CD4-positive, alpha-beta T cell treated with Interleukin-17A for 1 hour (primary cell): ENCODE data around the gene STK32B.

ENCODE experiments used
- DNase-seq: peaks from one replicate; pipeline ENCODE4 v3.0.0-alpha.2; 2020

Gene STK32B

DNA sequence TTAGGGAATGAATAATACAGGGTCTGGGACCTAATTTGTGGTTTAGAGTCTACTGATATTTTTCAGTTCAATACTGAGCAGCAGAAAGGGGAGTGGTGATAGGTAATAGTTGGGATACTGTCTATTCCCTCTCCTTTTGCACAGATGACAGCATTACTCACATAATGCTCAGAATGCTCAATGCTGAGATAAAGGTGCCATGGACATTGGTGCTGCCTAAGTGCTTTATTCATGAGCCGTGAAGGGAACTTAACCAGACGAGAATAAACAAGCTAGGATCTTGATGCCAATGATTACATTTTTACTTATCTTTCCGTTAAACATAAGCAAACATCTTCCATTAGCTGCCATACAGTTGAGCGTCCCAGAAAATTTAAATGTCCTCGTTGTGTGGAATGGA lies 75.6 kb downstream of the STK32B start:
- no peak for DNase-seq

DNA sequence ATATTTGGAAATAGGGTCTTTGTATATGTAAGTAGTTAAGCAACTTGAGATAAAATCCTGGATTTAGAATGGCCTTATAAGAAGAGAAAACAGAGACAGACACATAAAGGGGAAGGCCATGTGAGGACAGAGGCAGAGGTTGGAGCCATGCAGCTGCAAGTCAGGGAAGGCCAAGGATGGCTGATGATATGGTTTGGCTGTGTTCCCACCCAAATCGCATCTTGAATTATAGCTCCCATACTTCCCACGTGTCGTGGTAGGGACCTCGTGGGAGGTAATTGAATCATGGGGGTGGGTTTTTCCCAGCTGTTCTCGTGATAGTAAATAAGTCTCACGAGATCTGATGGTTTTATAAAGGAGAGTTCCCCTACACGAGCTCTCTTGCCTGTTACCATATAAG lies 76.3 kb downstream of the STK32B start:
- no peak for DNase-seq

DNA sequence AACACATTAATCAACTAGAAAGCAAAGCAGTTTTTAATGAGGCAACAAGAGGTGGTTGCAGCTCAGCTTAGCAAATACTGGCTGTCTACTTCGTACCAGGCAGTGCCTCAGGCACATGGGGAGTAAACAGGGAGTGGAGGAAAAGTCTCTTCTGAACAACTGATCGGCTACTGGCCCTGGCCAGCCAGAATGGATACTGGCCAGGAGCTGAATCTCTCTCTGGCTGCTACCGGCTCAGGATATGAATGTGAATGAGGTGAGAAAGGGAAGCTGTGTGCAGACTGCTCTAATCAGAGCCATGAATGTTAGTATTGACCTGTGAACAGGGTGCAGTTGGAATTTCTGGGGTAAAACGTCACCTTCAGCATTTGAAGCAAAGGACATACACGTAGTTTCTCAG lies 77.3 kb downstream of the STK32B start:
- no peak for DNase-seq

- DNase-seq: no peak
Measured at GRCh38 chr4:5133201-5133600, 81.9 kb downstream of the STK32B start.

GRCh38 chr4:5133933-5134594 lies 82.8 kb downstream of the STK32B start:
- DNase-seq: no peak

GRCh38 chr4:5134620-5135019 lies 83.3 kb downstream of the STK32B start:
- no peak for DNase-seq

DNA sequence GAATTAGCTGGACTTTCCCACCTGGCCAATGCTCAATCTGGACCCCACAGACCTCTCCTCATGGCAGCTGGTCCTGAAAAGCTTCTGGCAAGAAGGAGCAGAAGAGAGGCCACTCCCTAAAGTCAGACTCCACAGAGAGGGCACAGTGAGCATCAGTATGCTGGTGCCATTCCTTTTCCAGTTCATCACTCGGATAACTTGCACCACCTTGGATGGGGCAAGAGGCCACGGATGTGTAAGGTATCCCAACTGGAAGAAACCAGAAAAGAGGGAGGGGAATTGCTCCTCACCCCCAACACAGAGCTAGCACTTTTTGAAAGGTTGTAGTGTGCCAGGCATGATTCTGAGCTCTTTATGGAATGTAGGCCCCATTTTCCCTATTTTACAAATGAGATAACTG lies 85.9 kb downstream of the STK32B start:
- DNase-seq: no peak

DNA sequence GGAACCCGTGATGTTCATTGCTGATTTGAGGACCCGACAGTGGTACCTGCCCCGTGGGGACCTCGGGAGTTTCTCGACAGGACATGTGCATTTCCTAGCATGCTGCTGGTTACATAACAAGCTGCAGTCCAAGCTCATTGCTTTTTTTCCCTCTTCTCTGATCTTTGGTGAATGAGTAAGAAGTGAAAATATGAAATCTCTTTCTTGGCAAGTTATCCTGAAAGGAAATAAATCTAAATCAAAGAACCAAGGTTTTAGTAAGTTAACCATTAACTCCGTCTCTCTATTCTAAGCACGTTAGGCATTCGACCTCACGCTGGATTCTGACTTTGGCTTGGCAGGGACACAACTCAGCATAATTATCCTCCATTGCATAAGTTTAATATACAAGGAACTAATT lies 86.6 kb downstream of the STK32B start:
- no peak for DNase-seq

DNA sequence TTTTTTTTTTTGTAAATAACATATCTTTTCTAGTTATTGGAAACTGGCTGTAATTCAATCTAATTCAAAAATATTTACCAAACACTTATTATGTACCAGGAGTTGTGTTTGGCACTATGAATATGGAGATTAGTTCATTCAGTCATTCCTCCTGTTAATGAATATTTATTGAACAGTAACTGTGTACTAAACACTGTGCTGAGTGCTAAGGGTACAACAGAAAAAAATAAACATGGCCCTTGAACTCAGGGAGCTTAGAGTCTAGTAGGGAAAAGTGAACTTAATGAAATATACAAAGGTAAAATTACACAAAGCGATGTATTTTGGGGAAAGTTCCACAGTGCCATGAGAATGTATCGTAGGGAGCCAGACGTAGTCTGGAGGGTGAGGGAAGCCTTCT lies 87.1 kb downstream of the STK32B start:
- DNase-seq: no peak

GRCh38 chr4:5139141-5139540 lies 87.9 kb downstream of the STK32B start:
- DNase-seq: no peak

- DNase-seq: no peak
Measured at GRCh38 chr4:5141802-5142201, 90.5 kb downstream of the STK32B start.

DNA sequence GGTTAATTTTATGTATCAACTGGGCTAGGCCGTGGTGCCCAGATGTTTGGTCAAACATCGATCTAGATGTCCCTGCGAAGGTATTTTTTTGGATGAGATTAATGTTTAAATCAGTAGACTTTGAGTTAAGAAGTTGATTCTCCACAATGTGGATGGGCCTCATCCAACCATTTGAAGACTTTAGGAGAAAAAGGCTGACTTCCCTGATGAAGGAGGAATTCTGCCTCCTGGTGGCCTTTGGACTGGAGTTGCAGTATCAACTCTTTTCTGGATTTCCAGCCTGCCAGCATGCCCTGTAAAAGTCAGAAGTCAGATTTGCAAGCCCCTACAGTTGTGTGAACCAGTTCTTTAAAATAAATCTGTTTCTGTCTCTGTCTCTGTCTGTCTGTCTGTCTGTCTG lies 91.4 kb downstream of the STK32B start:
- DNase-seq: no peak

DNA sequence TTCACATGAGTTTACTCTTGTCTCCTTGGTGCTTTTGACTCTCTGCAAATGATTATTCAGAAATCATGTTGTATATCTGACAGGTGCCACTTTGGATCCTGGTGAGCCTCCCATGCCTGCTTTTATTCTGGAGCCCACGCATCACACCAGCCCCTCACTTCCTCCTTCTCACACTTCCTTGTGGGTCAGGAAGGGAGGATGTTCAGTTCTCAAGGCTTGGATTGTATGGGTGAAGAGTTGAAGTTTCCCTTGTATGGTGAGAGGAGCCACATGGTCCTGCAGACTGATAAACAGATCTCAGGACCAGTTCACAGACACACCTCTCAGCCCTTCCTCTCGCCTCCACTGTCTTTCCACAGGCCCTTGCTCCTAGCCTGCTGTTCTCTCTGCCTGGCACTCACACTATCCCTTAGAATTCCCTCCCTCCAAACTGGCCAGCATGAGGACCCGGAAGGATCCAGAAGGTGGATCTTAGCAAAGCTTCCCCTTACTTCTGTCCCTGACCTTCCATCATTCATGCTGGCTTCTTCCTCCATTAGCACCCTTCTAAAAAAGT lies 92.1 kb downstream of the STK32B start:
- no peak for DNase-seq

DNA sequence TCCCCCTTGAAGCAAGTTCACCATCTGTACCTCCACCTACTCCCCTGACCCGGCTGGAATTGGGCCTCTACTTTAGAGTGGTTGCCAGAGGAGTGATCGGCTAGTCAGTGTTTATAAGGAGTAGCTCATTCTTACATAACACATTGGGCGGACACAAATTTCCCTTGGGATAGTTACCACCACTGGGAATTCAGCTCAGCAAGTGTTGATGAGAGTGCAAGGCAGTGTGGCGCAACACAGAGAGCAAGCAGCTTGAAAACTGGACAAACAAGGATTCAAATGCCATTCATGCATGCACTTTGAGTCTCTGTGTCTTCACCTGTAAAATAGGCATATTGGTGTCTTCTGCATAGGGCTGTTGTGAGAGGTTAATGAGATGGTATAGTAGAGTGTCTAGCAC lies 92.7 kb downstream of the STK32B start:
- DNase-seq: no peak

GRCh38 chr4:5144384-5144783 lies 93.1 kb downstream of the STK32B start:
- no peak for DNase-seq

DNA sequence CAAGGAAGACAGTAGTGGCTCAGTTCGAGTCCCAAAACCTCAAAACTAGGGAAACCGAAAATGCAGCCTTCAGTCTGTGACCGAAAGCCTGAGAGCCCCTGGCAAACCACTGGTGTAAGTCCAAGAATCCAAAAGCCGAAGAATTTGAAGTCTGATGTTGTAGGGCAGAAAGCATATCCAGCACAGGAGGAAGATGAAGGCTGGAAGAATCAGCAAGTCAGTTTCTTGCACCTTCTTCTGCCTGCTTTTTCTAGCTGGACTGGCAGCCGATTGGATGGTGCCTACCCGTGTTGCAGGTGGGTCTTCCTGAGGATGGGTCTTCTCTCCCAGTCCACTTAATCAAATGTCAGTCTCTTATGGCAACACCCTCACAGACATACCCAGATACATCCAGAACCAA lies 95.0 kb downstream of the STK32B start:
- DNase-seq: no peak

GRCh38 chr4:5152521-5152920 lies 101.2 kb downstream of the STK32B start:
- DNase-seq: no peak

DNA sequence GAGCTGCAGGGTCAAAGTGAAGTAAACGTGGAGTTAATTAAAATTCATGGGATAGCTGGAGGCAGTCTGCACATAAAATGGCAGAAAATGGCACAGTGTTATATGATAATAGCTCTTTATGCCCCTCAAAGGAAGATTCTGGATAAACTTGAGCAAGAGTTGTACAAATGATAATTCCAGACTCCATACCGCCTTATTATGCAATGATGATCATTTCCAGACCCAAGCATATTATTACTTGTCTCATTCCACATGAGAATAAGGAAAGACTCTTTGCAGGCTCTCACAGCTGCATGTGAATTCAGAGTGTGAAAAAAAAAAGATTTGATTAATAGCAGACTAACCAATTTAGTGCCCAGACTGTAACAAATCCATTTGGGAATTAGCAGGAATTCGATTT lies 105.4 kb downstream of the STK32B start:
- DNase-seq: no peak

DNA sequence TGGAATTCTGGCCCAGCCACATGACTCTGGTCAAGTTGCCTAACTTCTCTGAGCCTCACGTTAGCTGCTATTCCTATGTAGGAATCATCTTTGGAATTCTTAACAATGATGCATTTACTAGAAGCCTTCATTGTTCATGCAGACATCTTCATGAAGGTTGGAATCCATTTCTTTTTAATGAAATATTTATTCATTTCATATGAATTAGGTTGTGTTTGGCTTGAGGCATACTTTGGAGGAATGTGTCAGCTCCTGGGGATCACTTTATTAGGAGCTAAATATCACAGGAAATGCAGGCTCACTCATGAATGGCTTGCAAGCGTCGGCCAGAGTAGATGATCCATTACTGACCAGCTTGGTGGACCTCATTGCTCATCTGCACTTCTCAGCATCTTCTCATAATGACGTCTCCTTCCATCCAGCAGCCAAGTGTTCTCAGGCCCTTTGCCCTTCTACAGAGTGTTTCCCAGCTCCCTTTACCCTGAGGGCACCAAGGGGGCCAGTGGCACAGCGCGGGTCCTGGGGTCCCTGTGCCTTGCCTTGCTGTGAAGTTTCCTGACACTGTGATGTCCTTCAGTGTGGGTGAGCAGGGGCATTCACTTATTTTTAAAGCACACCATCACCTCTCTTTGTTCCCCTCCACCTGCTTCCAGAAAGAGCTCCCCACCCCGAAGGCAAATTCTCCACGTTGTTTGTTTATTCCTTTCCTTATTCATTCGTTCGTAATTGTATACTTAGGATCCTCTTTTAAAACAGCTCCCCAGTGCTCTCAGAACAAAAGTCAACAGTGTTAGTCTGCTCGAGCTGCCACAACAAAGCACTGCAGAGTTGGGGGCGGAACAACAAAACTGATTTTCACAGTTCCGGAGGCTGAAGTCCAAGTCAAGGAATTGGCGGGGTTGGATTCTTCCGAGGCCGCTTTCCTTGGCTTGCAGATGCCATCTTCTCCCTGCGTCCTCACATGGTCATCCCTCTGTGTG lies 106.8 kb downstream of the STK32B start:
- no peak for DNase-seq

DNA sequence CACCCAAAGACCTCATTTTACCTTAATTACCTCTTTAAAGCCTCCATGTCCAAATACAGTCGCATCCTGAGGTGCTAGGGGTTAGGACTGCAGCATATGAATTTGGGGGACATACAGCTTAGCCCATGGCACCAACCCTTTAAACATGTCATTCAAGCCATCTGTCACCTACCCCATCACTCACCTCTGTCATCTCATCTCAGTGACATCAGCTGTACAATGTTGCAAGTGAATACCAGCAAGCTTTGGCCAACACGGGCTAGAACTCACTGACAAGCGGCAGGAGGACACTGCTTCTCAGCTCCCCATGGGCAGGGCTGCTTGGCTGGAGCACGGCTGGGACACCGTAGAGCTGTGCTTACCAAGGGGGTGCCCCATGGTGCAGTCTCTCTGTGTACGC lies 107.5 kb downstream of the STK32B start:
- DNase-seq: no peak

DNA sequence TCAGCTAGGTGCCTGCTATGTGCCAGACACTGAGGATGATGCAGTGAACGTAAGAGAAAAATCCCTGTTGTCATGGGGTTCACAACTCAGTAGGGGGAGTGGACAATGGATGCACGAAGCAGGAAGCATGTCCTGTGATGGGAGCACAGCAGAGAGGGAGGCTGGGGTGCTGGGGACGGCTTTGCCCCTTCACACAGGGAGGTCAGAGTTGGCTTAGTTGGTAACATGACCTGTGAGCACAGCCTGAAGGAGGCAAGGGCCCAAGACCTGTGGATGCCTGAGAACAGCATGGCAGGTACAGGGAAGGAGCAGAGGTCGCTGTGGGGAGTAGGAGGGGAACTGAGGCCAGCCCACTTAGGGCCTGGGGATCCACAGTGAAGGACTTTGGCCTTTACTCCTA lies 109.4 kb downstream of the STK32B start:
- no peak for DNase-seq

DNA sequence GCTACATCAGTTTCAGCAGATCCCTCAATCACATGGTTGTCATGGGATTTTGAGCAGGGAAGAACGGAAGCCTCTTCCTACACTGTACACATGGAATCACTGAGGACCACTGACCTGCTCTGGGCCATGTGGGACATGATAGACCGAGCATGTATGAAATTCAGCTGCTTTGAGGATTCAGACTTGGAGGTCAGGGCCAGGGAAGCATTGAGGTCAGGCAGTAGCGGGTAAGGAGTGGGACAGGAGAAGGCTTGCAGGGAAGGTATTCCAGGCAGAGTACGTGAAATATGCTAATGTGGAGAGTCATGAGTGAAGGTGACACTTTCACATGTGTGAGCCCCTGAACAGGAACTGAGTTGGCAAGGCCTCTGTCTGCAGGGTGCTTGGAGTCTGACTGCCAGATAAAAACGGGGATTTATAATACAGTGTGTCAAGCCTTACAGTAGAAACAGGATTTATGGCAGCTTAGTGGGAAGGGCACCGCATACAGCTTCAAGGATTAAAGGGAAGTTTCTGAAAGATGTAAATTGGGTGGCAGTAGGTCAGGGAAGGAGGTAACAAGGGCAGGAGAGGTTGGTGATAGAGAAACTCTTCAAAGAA lies 111.7 kb downstream of the STK32B start:
- DNase-seq: no peak

- no peak for DNase-seq
Measured at GRCh38 chr4:5164221-5164912, 113.1 kb downstream of the STK32B start.
